ENCODE measurements around the gene LPP. TPM values are rescaled to one million over a fixed set of nuclear protein-coding genes. Genes with fewer than 3 reads are reported as not detected.
A peak's percentile ranks its signal among the peaks of the same experiment; 100 is the strongest.

The LPP gene
- total RNA-seq, 2 donors from 2014 or later = 52.7 to 56.7 TPM

DNA sequence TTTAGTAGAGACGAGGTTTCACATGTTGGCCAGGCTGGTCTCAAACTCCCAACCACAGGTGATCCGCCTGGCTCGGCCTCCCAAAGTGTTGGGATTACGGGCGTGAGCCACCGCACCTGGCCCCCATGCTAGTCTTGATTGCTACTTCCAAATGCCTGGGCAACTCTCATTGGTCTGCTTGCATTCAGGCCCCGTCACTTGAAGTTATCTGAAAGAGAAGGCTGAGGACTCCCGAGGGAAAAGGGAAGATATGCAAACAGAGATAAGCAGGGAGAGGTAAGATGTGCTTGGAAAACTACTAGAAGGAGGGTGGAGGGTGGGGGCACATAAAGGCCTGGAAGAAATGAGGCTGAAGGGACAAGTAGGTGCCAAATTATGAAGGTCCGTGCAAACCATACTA is 4.4 kb upstream of the LPP start:
- no peak for ATAC-seq
- Mint-ChIP-seq H3K27me3 (no peaks in the 10 kb centered on the region), H3K36me3 (no peaks in the 10 kb centered on the region)

DNA sequence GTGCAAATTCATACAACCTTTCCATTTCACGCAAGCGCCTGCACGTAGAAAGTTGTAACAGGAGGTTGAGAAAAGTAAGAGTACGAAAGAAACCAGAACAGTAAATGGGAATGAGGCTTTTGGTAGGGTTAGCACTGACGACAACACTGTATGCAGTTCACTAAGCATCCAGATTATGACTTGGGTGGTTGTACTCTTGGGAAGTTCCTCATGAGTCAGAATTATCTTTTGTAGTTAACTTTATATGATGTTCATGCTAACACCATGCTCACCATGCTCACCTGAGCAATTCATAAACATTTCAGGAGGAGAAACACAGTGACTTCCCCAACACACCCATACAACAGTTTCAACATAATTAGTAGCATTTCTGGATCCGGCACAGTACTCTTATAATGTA is 3.0 kb upstream of the LPP start:
- Mint-ChIP-seq H3K27ac (no peak overlapping the region), H3K36me3 (peaks cover under 1% of the 10 kb centered on the region), H3K27me3 (no peaks in the 10 kb centered on the region), H3K9me3 (peaks cover 7% of the 10 kb centered on the region), H3K4me3 (no peak overlapping the region), H3K4me1 (ENCODE audit: low read depth in 2 of 2) (peaks cover 46 to 48% of the 10 kb centered on the region in 2 donors)
- ATAC-seq = no peak
- no peak for DNase-seq (ENCODE audit: low spot score)

More for the DNA sequence above, 4.4 kb upstream of the LPP start:
- peak overlapping the region in 1 of 2 donors; percentile 53 for H3K27ac Mint-ChIP-seq
- no peak overlapping the region for H3K4me3 Mint-ChIP-seq
- peaks cover 32 to 34% of the 10 kb centered on the region in 2 donors for H3K4me1 Mint-ChIP-seq (ENCODE audit: low read depth in 2 of 2)
- DNase-seq (ENCODE audit: low spot score) = no peak
- H3K9me3 Mint-ChIP-seq = peaks cover 7% of the 10 kb centered on the region

DNA sequence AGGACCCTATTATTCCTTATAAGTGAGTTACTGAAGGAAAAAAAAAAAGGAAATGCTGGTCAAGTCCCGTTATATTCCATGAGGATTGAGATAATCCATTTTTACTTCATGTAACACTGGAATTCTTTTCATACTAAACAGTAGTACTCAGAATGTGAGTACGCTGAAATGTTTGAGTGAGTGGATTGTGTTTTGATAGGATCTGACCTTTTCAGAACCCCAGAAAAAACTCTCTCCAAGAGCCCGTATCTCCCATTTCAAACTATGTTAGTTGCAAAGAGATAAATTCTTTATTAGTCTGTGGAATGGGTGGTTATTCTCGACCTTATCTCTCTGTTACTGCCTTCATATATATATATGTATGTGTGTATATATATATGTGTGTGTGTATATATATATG is 2.5 kb upstream of the LPP start:
- Mint-ChIP-seq H3K9me3 (peaks cover 7% of the 10 kb centered on the region), H3K4me3 (no peak overlapping the region), H3K27me3 (no peaks in the 10 kb centered on the region), H3K27ac (no peak overlapping the region), H3K4me1 (ENCODE audit: low read depth in 2 of 2) (peaks cover 51 to 52% of the 10 kb centered on the region in 2 donors), H3K36me3 (peaks cover 5% of the 10 kb centered on the region)
- no peak for ATAC-seq
- no peak for DNase-seq (ENCODE audit: low spot score)

DNA sequence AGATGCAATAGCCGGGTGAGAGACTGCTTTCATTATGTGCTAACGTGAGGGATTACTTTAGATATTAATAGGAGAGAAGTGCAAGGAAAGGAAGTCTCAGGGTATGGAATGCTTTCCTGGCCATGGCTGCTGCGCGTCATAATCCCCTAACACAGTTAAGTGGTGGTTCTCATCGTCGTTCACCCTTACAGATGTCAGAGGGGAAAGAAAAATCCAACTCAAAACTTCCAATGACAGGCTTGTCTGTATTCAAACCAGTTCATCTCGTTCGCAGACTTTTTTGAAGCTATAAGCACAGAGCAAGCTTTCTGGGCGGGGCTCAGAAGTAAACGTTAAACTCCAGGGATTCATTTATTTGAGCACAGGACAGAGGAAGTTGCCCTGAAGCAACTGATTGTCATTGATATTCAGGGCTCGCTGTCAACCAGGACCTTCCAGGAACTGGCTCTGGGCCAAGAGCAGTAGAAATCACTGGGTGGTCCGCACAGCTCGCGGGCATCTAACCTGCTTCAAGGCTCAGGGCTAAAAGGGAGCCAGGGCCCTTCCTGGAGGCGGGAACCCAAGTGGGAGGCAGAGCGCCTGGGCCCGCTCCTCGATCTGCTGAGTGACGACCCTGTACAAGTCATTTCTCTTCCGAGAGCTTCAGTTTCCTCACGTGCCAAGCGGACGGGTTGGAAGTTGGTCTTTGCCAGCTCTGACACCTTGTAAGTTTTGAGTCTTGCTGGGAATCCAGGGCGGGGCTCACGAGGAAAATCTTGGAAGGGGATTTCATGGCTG is 1.1 kb upstream of the LPP start:
- no peaks in the 10 kb centered on the region for H3K27me3 Mint-ChIP-seq
- no peak for ATAC-seq
- DNase-seq (ENCODE audit: low spot score) = peak; percentile 62
- H3K27ac Mint-ChIP-seq = peak overlapping the region; percentile 95 to 99
- H3K4me3 Mint-ChIP-seq = peak overlapping the region; percentile 97
- peaks cover 5% of the 10 kb centered on the region for H3K36me3 Mint-ChIP-seq
- H3K9me3 Mint-ChIP-seq = peaks cover 7% of the 10 kb centered on the region
- peaks cover 60 to 61% of the 10 kb centered on the region in 2 donors for H3K4me1 Mint-ChIP-seq (ENCODE audit: low read depth in 2 of 2)

DNA sequence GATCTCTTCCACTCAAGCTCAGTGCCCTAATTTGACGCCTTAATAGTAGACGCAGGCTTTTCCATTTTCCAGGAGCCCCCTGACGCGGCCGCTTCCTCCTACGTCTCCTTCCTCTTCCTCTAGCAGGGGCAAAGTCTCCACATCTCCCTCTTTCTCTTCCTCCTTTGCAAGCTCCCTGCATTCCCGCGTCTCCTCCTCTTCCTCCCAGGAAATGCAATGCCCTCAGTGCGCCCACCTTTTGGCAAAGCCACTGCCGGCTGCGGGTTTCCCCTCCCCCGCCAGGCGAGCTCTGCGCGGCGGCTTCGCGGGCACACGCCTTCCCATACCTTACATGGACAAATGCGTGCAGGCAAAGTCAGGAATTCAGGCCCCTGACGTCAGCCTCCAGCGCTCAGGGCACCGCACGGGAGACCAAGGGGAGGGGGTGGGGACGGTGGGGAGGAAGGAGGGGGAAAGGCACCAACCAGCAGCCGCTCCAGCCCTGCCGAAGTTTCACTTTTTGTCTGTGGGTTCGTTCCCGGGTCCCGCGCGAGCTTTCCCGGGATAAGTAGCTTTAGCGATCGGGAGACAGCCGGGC is 432 bp upstream of the LPP start:
- peak; percentile 25 to 47 for ATAC-seq
- DNase-seq (ENCODE audit: low spot score) = peak; percentile 71
- peaks cover 2% of the 10 kb centered on the region for H3K9me3 Mint-ChIP-seq
- H3K36me3 Mint-ChIP-seq = peaks cover 5% of the 10 kb centered on the region
- peak overlapping the region; percentile 95 to 99 for H3K27ac Mint-ChIP-seq
- H3K4me3 Mint-ChIP-seq = peak overlapping the region; percentile 97
- H3K4me1 Mint-ChIP-seq (ENCODE audit: low read depth in 2 of 2) = peaks cover 59% of the 10 kb centered on the region in 2 donors
- H3K27me3 Mint-ChIP-seq = no peaks in the 10 kb centered on the region

DNA sequence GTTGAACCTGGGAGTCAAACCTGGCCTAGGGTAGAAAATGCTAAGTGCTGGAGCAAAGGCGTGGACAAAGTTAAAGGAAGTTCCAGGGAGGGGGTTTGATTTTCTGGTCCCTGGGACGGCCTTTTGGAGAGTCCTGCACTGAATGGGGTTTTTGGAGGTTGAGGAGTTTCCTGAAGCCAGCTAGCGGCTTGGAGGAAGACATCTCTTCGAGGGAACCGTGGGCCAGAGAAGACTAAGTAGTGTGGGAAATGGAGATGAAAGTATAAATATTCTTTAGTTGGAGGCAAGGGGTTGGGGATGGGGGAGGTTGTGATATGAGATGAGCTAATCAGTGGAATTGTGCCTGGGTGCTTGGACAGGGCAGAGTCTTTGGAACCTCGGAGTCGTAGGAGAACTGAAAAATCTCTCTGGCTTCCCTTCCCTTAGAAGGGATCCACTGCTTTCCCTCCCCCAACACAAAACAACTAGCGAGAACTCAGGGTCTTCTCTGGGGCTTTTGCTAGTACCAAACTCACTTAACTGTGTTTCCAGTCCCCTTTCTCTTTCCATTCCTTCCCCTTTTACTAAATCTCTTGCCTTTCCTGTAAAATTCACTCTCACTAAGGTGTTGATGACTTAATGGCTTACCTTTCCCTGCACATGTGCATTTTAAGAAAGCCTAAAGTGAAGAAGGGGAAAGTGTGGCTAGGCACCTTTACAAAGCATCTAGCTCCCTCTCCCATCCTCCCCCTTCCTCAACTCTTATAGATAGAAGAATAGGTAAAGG is 1.0 kb downstream of the LPP start:
- no peak for ATAC-seq
- Mint-ChIP-seq H3K27me3 (no peaks in the 10 kb centered on the region), H3K4me1 (ENCODE audit: low read depth in 2 of 2) (peaks cover 51 to 62% of the 10 kb centered on the region in 2 donors), H3K4me3 (peak overlapping the region; percentile 97), H3K27ac (peak overlapping the region; percentile 95 to 99), H3K9me3 (no peaks in the 10 kb centered on the region), H3K36me3 (peaks cover 5% of the 10 kb centered on the region)
- no peak for DNase-seq (ENCODE audit: low spot score)

GRCh38 chr3:188156056-188156455 is 2.1 kb downstream of the LPP start:
- Mint-ChIP-seq H3K4me1 (ENCODE audit: low read depth in 2 of 2) (peaks cover 59 to 68% of the 10 kb centered on the region in 2 donors), H3K9me3 (peaks cover 5% of the 10 kb centered on the region), H3K27me3 (no peaks in the 10 kb centered on the region), H3K4me3 (peak overlapping the region; percentile 97), H3K27ac (peak overlapping the region; percentile 95 to 99), H3K36me3 (peaks cover 11% of the 10 kb centered on the region)
- DNase-seq (ENCODE audit: low spot score) = no peak
- peak in 1 of 2 donors; percentile 32 for ATAC-seq

- peak overlapping the region; percentile 4 for H3K4me3 Mint-ChIP-seq
- H3K27me3 Mint-ChIP-seq = no peaks in the 10 kb centered on the region
- H3K9me3 Mint-ChIP-seq = peaks cover 5% of the 10 kb centered on the region
- H3K4me1 Mint-ChIP-seq (ENCODE audit: low read depth in 2 of 2) = peaks cover 60 to 63% of the 10 kb centered on the region in 2 donors
- DNase-seq (ENCODE audit: low spot score) (no peak), ATAC-seq (no peak)
- H3K27ac Mint-ChIP-seq = peak overlapping the region; percentile 95 to 99
- peaks cover 11% of the 10 kb centered on the region for H3K36me3 Mint-ChIP-seq
Measured at GRCh38 chr3:188157407-188157806, 3.5 kb downstream of the LPP start.

- ATAC-seq (no peak), DNase-seq (ENCODE audit: low spot score) (no peak)
- no peak overlapping the region for H3K4me3 Mint-ChIP-seq
- peaks cover 11% of the 10 kb centered on the region for H3K36me3 Mint-ChIP-seq
- peaks cover 5% of the 10 kb centered on the region for H3K9me3 Mint-ChIP-seq
- H3K4me1 Mint-ChIP-seq (ENCODE audit: low read depth in 2 of 2) = peaks cover 59 to 60% of the 10 kb centered on the region in 2 donors
- H3K27me3 Mint-ChIP-seq = no peaks in the 10 kb centered on the region
- H3K27ac Mint-ChIP-seq = peak overlapping the region; percentile 95 to 99
Measured at GRCh38 chr3:188157971-188158370, 4.0 kb downstream of the LPP start.

DNA sequence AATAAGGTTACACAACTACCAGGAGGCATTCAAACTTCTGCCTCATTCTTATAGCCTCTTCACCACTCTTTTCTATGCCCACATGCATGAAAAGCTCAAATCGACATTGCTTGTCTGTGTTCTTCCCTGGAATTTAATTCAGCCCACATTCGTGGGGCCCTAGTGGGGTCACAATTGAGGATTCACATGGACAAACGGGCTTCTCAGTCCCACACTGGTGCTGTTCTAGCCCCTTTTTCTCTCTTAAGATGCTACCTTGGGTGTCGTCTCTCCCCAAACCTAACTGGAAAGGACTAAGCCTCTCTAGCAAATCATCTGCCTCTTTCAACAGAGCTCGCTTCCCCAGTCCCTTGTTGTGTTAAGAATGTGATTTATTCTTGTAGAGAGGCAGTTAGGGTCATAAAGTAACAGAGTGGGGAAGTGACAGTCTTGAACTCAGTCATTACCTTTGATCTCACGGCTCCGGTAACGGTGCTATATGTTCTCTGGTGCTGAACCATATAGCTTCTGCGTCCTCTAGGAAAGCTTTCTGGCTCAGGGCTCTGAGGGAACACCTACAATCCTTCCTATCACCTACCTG is 4.9 kb downstream of the LPP start:
- Mint-ChIP-seq H3K36me3 (peaks cover 11% of the 10 kb centered on the region), H3K9me3 (peaks cover 5% of the 10 kb centered on the region), H3K4me3 (no peak overlapping the region), H3K27me3 (no peaks in the 10 kb centered on the region), H3K27ac (peak overlapping the region in 1 of 2 donors; percentile 62), H3K4me1 (ENCODE audit: low read depth in 2 of 2) (peaks cover 59 to 61% of the 10 kb centered on the region in 2 donors)
- DNase-seq (ENCODE audit: low spot score) = no peak
- no peak for ATAC-seq

DNA sequence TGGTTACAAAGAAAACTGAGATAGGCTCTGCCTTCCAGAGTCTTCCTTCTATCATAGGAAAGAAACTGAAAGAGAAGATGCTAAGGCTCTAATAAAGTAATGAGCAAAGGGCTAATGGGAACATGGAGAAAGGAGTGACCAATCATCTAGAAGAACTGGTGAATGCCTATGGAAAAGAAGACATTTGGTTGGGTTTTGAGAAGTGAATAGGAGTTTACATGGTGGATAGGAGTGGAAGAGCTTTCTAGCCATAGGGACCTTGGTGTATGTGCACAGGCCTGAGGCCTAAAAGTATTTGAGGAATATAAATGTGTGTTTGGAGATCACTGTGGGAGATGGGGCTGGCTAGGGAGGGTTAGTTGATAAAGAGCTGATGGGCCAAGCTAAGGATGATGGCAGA is 6.8 kb downstream of the LPP start:
- Mint-ChIP-seq H3K4me3 (no peak overlapping the region), H3K9me3 (peaks cover 5% of the 10 kb centered on the region), H3K27ac (peak overlapping the region; percentile 12 to 52), H3K36me3 (peaks cover 11% of the 10 kb centered on the region), H3K27me3 (no peaks in the 10 kb centered on the region), H3K4me1 (ENCODE audit: low read depth in 2 of 2) (peaks cover 58 to 62% of the 10 kb centered on the region in 2 donors)
- DNase-seq (ENCODE audit: low spot score) (no peak), ATAC-seq (no peak)

DNA sequence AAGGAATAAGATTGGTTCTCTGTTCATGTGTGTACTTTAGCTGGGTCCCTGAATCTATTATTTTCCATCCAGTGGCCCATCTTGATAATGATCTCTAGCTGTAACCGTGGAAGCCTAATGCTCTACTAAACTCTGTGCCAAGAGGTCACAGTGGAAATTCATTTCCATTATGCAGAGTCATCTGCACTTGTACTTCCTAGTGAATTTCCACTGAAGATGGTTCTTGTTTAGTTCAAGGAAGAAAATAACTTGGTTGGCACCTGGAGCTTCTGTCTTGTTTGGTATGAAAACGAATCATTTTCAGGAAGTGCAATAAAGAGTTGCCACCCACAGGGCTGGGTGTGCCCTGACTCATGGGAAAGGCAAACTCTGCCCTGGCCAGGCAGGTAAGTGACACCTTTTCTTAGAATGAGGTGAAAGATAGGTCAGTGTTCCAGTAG is 10.3 kb downstream of the LPP start:
- Mint-ChIP-seq H3K27me3 (no peaks in the 10 kb centered on the region), H3K27ac (peak overlapping the region; percentile 71 to 73), H3K9me3 (peaks cover 5% of the 10 kb centered on the region), H3K36me3 (peaks cover 6% of the 10 kb centered on the region), H3K4me3 (peak overlapping the region; percentile 60), H3K4me1 (ENCODE audit: low read depth in 2 of 2) (peaks cover 35 to 50% of the 10 kb centered on the region in 2 donors)
- ATAC-seq = no peak
- DNase-seq (ENCODE audit: low spot score) = no peak

DNA sequence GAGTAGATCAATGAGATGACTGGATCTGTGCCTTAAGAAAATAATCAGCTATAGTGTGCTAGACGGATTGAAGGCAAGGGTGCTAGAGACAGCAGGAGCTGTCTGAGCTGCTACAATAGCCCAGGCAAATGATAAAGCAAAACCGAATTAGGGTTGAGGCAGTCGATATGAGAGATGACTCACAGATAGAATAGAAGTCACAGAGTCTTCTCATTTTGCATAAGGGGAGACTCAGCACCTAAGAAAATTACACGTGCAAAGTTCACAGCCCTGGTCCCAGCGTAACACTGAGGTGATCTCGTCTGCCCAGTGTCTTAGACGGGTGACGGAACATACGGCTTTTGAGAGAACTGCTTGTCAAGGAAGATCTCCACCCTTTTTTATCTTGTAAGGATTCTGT is 11.6 kb downstream of the LPP start:
- H3K4me3 Mint-ChIP-seq = peak overlapping the region; percentile 33
- H3K36me3 Mint-ChIP-seq = peaks cover 4% of the 10 kb centered on the region
- peaks cover 36 to 55% of the 10 kb centered on the region in 2 donors for H3K4me1 Mint-ChIP-seq (ENCODE audit: low read depth in 2 of 2)

More for the DNA sequence above, 11.6 kb downstream of the LPP start:
- Mint-ChIP-seq H3K9me3 (peaks cover 2% of the 10 kb centered on the region), H3K27me3 (no peaks in the 10 kb centered on the region), H3K27ac (peak overlapping the region; percentile 3 to 7)
- no peak for DNase-seq (ENCODE audit: low spot score)
- ATAC-seq = peak; percentile 70 to 76
